Thoracic aorta (tissue), 2 donors: ENCODE measurements around the gene OR2B6. TPM values are rescaled to one million over a fixed set of nuclear protein-coding genes. Genes with fewer than 3 reads are reported as not detected.

Source experiments
- ATAC-seq: fragments of 150-250 bp; one replicate; pipeline ENCODE4 v1.8.0; 2017; ENCODE audit warnings: low read depth; ENCODE audit not compliant: insufficient number of reproducible peaks, low FRiP score
- DNase-seq: peaks from one replicate; pipeline ENCODE4 v3.0.0-alpha.2; 2020; ENCODE audit warnings: low spot score
- H3K27ac ChIP-seq, 2 donors: fragments of 200-600 bp; sonication (generic); 1 replicate in 1 of 2; 2 replicates in 1 of 2; pipeline ENCODE4 v1.5.1; 2016; ENCODE audit warnings: mild to moderate bottlenecking in 2 of 2, moderate library complexity in 2 of 2
- H3K27me3 ChIP-seq: fragments of 200-600 bp; sonication (generic); replicated peaks from 2 replicates; pipeline ENCODE4 v1.6.0; 2016; ENCODE audit warnings: mild to moderate bottlenecking; ENCODE audit not compliant: insufficient read depth
- H3K36me3 ChIP-seq: fragments of 200-600 bp; sonication (generic); one replicate; pipeline ENCODE4 v1.5.1; 2016
- H3K4me1 ChIP-seq, 2 donors: fragments of 200-600 bp; sonication (generic); 1 replicate in 1 of 2; 2 replicates in 1 of 2; pipeline versions ENCODE4 v1.5.1 to v1.6.0; 2016; ENCODE audit warnings: low read depth in 2 of 2, mild to moderate bottlenecking in 1 of 2; ENCODE audit not compliant: control insufficient read depth in 1 of 2
- H3K4me3 ChIP-seq: fragments of 200-600 bp; sonication (generic); 2 replicates; pipeline ENCODE4 v1.5.1; 2016; ENCODE audit warnings: mild to moderate bottlenecking
- H3K9me3 ChIP-seq: fragments of 200-600 bp; sonication (generic); 2 replicates; pipeline ENCODE4 v1.5.1; 2016
- total RNA-seq, 2 donors: library from RNA; depleted of rRNA; stranded (reverse); fragments of >200 nt; gene quantifications; one replicate each; pipeline versions ENCODE4 v1.1.0 to v1.2.3, GENCODE V29; 2016
- TF ChIP-seq, protein P1 (sequence below): fragments of 200-600 bp; sonication (generic); IDR thresholded peaks from one replicate; pipeline ENCODE4 v1.5.1; 2019; ENCODE audit warnings: antibody characterized with exemption

OR2B6 gene
- total RNA-seq, 2 donors from 2014 or later = not detected

DNA sequence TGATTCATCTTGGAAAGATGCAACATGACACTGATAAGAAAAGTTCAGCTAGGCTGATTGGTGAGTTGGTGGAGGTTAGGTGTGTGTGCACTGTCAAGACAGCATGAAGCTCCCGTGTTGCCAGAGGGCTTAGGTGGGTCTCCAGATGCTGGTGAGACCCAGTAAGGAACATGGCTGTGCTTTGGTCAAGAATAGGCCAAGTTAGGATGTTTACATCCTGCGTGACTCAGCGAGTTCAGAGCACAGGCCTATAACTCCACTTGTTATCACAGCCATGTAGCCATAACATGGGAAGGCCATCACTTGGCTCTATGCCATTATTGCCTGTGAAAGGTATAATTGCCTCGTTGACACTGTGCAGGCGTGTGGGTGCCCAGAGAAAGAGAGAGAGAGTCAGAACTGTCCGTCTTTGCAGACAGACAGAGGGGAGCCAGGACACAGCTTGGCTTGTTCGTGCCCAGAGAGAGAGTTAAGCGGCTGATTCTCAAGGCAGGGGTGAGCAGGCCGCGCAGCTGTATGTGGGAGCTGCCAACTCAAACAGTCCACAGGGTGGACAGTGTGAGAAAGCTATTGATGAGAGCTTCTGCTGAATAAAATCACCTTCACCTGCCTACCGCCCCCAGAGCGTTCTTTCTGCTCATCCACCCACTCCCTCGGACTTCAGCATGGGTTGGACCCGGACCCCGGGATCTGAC lies 43.5 kb downstream of the OR2B6 start:
- H3K9me3 ChIP-seq = no peaks in the 10 kb centered on the region
- no peak for ATAC-seq
- TF ChIP-seq, protein P1, sequence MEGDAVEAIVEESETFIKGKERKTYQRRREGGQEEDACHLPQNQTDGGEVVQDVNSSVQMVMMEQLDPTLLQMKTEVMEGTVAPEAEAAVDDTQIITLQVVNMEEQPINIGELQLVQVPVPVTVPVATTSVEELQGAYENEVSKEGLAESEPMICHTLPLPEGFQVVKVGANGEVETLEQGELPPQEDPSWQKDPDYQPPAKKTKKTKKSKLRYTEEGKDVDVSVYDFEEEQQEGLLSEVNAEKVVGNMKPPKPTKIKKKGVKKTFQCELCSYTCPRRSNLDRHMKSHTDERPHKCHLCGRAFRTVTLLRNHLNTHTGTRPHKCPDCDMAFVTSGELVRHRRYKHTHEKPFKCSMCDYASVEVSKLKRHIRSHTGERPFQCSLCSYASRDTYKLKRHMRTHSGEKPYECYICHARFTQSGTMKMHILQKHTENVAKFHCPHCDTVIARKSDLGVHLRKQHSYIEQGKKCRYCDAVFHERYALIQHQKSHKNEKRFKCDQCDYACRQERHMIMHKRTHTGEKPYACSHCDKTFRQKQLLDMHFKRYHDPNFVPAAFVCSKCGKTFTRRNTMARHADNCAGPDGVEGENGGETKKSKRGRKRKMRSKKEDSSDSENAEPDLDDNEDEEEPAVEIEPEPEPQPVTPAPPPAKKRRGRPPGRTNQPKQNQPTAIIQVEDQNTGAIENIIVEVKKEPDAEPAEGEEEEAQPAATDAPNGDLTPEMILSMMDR = no peak

GRCh38 chr6:28001351-28001750 lies 44.3 kb downstream of the OR2B6 start:
- DNase-seq (no peak), ATAC-seq (no peak)
- no peak overlapping the region for H3K4me3 ChIP-seq
- no peaks in the 10 kb centered on the region for H3K36me3 ChIP-seq
- no peak overlapping the region for H3K27ac ChIP-seq
- TF ChIP-seq, protein P1 = no peak
- no peaks in the 10 kb centered on the region for H3K4me1 ChIP-seq
- H3K27me3 ChIP-seq = no peaks in the 10 kb centered on the region
- H3K9me3 ChIP-seq = no peaks in the 10 kb centered on the region

More for the DNA sequence above, 43.5 kb downstream of the OR2B6 start:
- Histone ChIP-seq H3K4me3 (no peak overlapping the region), H3K27ac (no peak overlapping the region), H3K4me1 (no peaks in the 10 kb centered on the region), H3K36me3 (no peaks in the 10 kb centered on the region), H3K27me3 (no peaks in the 10 kb centered on the region)
- DNase-seq = no peak

GRCh38 chr6:28001751-28002150 lies 44.7 kb downstream of the OR2B6 start:
- DNase-seq (no peak), ATAC-seq (no peak)
- TF ChIP-seq, protein P1 = no peak
- Histone ChIP-seq H3K27me3 (no peaks in the 10 kb centered on the region), H3K9me3 (no peaks in the 10 kb centered on the region), H3K36me3 (no peaks in the 10 kb centered on the region), H3K4me1 (no peaks in the 10 kb centered on the region), H3K4me3 (no peak overlapping the region), H3K27ac (no peak overlapping the region)

DNA sequence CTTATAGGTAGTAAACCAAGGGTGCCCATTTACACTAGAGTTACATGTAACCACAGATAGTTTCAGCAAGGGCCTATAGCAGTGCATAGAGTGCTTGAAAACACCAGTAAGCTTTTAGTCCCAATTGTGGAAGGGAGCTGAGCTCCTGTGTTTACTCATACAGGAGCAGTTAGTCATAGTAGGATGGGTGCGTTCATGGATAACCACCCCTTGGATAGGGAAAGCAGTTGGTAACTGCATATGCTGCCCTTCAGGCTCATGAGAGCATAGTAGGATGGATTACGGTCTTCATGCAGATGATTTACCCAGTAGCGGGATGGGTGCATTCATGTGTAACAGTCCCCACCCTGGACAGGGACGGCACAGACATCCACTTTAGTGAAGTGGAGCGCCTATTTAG lies 45.1 kb downstream of the OR2B6 start:
- Histone ChIP-seq H3K4me3 (no peak overlapping the region), H3K27ac (no peak overlapping the region), H3K4me1 (no peaks in the 10 kb centered on the region), H3K36me3 (no peaks in the 10 kb centered on the region), H3K27me3 (no peaks in the 10 kb centered on the region), H3K9me3 (no peaks in the 10 kb centered on the region)
- ATAC-seq = no peak
- TF ChIP-seq, protein P1 = no peak
- no peak for DNase-seq

DNA sequence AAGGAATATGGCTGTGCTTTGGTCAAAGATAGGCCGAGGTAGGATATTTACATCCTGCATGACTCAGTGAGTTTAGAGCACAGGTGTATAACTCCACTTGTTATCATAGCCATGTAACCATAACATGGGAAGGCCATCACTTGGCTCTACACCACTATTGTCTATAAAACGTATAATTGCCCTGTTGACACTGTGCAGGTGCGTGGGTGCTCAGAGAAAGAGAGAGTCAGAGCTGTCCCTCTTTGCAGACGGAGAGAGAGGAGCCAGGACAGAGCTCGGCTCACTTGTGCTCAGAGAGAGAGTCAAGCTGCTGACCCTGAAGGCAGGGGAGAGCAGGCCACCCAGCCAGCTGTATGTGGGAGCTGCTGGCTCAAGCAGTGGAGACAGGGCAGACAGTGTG lies 46.0 kb downstream of the OR2B6 start:
- TF ChIP-seq, protein P1 = no peak
- no peaks in the 10 kb centered on the region for H3K9me3 ChIP-seq
- H3K27me3 ChIP-seq = no peaks in the 10 kb centered on the region
- no peaks in the 10 kb centered on the region for H3K36me3 ChIP-seq
- no peak for ATAC-seq
- no peaks in the 10 kb centered on the region for H3K4me1 ChIP-seq
- no peak overlapping the region for H3K27ac ChIP-seq
- DNase-seq = no peak
- no peak overlapping the region for H3K4me3 ChIP-seq
